ENCODE measurements around the gene SSU72.
"Not testable (repeated sequence)": the region's sequence is repeated elsewhere in the genome, so short reads cannot be mapped to it uniquely, and the experiment has no call there.

The SSU72 gene

DNA sequence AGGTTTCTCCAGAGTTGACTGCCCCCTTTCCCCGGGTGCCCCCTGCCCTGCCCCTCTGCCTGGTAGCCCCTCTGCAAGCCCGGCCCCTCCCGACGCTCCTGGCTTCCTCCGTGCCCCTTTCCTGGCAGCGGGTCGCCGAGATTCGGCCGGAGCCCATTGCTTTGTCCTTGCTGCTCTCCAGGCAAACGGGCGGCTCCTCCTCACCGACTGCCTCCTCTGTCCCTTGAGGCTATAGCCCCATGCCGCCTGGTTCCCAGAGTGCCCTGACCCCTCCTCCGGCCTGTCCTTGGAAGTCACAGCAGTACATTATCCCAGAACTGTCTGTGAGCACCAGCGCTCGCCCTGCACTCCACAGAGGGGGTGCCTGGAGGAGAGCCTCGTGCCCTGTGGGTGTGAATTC is 61.0 kb downstream of the SSU72 start:
- peaks cover 0 to 23% (median 11%) of the 10 kb centered on the region in 4 experiments for H3K36me3 ChIP-seq (ENCODE audit: control insufficient read depth in 4 of 4, insufficient read depth in 4 of 4, low read length in 3 of 4)
- H3K4me1 ChIP-seq (ENCODE audit: control extremely low read depth in 1 of 4, control insufficient read depth in 4 of 4, insufficient read depth in 4 of 4, low read length in 3 of 4), result peaks cover 2 to 21% (median 11%) of the 10 kb centered on the region in 4 experiments
- H3K27ac ChIP-seq (ENCODE audit: insufficient read depth in 1 of 2, low read depth in 1 of 2, low read length in 2 of 2, poor library complexity in 1 of 2, severe bottlenecking in 2 of 2); H3K9me3 ChIP-seq (ENCODE audit: control extremely low read depth in 1 of 5, control insufficient read depth in 4 of 5, insufficient read depth in 2 of 5, low read depth in 1 of 5, low read length in 4 of 5); CTCF ChIA-PET; POLR2A ChIA-PET; H3K4me3 ChIP-seq (ENCODE audit: control insufficient read depth in 1 of 7, extremely low read depth in 1 of 7, insufficient read depth in 4 of 7, low read depth in 2 of 7, low read length in 6 of 7); DNase-seq; H3K27me3 ChIP-seq (replicated peaks in 2 of 5; ENCODE audit: control insufficient read depth in 4 of 5, insufficient read depth in 5 of 5, low read length in 4 of 5): not testable (repeated sequence)
- 98% methylated on average over 8 of the region's 18 CpGs for WGBS (ENCODE audit: insufficient coverage)

DNA sequence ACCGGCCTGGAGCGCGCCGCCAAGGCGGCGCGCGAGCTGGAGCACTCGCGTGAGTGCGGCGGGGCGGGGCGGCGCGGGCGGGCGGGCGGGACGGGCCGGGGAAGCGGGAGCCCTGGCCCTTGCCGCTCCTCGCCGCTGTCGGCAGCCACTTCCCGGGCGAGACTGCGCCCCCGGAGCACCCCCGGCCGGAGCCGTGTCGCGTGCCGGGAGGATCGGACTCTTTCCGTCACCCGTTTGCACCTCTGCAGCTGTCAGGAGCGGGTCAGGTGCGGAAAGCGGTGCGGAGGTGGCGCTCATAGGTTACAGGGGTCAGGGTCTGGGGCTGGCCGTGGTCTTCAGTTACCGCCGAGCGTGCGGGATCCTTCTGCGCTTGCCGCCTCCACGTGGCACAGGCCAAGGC is 62.2 kb downstream of the SSU72 start:
- POLR2A ChIA-PET; H3K9me3 ChIP-seq (ENCODE audit: control extremely low read depth in 1 of 5, control insufficient read depth in 4 of 5, insufficient read depth in 2 of 5, low read depth in 1 of 5, low read length in 4 of 5); H3K27me3 ChIP-seq (replicated peaks in 2 of 5; ENCODE audit: control insufficient read depth in 4 of 5, insufficient read depth in 5 of 5, low read length in 4 of 5); CTCF ChIA-PET; H3K27ac ChIP-seq (ENCODE audit: insufficient read depth in 1 of 2, low read depth in 1 of 2, low read length in 2 of 2, poor library complexity in 1 of 2, severe bottlenecking in 2 of 2): not testable (repeated sequence)
- peaks cover 2 to 21% (median 11%) of the 10 kb centered on the region in 4 experiments for H3K4me1 ChIP-seq (ENCODE audit: control extremely low read depth in 1 of 4, control insufficient read depth in 4 of 4, insufficient read depth in 4 of 4, low read length in 3 of 4)
- H3K4me3 ChIP-seq (ENCODE audit: control insufficient read depth in 1 of 7, extremely low read depth in 1 of 7, insufficient read depth in 4 of 7, low read depth in 2 of 7, low read length in 6 of 7), result peak overlapping the region in 5 of 7 experiments; percentile 61 to 91 (median 88)
- peak in 1 of 3 donors; percentile 10 for DNase-seq
- 0% methylated on average over 11 of the region's 52 CpGs for WGBS (ENCODE audit: insufficient coverage)
- H3K36me3 ChIP-seq (ENCODE audit: control insufficient read depth in 4 of 4, insufficient read depth in 4 of 4, low read length in 3 of 4), result peaks cover 0 to 13% (median 4%) of the 10 kb centered on the region in 4 experiments

DNA sequence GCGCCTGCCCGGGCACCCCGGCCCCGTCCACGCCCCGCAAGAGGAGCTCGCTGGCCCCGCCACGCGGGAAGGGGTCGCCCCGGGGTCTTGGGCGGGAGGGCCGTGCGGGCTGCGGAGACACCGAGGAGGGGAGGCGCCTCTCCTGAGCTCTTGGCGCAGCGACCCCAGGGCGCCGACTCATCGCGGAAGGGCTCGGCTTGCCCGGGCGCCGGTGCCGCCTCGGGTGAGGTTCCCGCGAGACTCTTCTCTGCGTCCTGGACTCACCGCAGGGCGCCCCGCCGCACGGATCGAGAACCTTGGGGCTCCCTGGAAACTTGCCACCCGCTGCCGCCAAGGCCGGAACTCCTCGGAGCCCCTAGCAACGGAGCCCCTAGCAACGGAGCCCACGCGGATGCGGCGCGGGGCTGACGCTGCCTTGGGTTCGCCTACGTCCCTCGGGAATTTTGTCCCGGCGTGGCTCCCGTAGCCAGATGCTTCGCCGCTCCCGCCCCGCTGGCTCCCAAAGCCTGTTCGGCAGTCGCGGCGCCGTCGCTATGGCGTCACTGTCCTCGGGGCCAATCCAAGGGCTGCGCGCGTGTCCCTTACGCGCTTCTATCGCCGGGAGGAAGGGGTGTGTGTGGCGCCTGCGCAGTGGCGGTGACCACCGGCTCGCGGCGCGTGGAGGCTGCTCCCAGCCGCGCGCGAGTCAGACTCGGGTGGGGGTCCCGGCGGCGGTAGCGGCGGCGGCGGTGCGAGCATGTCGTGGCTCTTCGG is 63.0 kb downstream of the SSU72 start, which contains the start of gene ATAD3A:
Gene ATAD3A, plus strand, starts transcription at position 630 of the 753 bp plus-strand sequence. Its CDS starts 107 bp downstream, at position 737.
- ChIA-PET CTCF (no interaction called here), POLR2A (interaction anchor here (0.6 to 0.7 kb wide), 2 partner anchors 46 to 354 kb away, joined by 4 read pairs; no protein-coding TSS in a partner anchor)
- WGBS (ENCODE audit: insufficient coverage), result under 1% methylated on average over 85 of the region's 99 CpGs

DNA sequence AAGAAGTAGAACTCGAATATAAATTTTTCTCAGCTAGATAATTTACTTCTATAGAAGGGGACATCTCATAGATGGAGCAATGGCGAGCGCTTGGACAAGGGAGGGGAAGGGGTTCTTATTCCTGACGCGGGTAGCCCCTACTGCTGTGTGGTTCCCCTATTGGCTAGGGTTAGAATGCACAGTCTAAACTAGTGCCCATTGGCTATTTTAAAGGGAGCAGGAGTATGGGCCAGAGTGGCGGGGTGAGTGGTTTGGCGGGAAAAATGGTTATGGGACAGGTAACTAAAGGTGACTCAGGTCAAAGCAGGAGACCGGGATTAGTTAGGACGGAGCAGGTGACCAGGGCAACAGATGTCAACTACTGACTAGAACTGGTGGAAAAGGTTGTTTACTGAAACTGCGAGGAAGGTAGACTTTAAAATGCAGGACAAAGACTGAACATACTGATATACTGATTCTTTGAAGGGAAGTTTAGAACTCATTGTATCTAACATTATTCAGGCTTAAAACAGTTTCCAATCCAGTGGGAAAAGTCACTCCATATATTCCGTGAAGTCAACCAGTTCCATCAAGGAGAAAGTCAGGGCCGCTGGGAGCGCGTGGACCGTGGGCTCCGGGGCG is 63.6 kb downstream of the SSU72 start:
- peak; percentile 20 to 46 (median 35) for DNase-seq
- H3K4me3 ChIP-seq (ENCODE audit: control insufficient read depth in 1 of 7, extremely low read depth in 1 of 7, insufficient read depth in 4 of 7, low read depth in 2 of 7, low read length in 6 of 7), result peak overlapping the region; percentile 66 to 91 (median 87)
- H3K9me3 ChIP-seq (ENCODE audit: control extremely low read depth in 1 of 5, control insufficient read depth in 4 of 5, insufficient read depth in 2 of 5, low read depth in 1 of 5, low read length in 4 of 5), result peaks cover 0 to 4% (median 0%) of the 10 kb centered on the region in 5 experiments
- peaks cover 0 to 7% (median 1%) of the 10 kb centered on the region in 4 experiments for H3K36me3 ChIP-seq (ENCODE audit: control insufficient read depth in 4 of 4, insufficient read depth in 4 of 4, low read length in 3 of 4)
- peak overlapping the region; percentile 90 to 93 for H3K27ac ChIP-seq (ENCODE audit: insufficient read depth in 1 of 2, low read depth in 1 of 2, low read length in 2 of 2, poor library complexity in 1 of 2, severe bottlenecking in 2 of 2)
- peaks cover 2 to 21% (median 11%) of the 10 kb centered on the region in 4 experiments for H3K4me1 ChIP-seq (ENCODE audit: control extremely low read depth in 1 of 4, control insufficient read depth in 4 of 4, insufficient read depth in 4 of 4, low read length in 3 of 4)
- H3K27me3 ChIP-seq (replicated peaks in 2 of 5; ENCODE audit: control insufficient read depth in 4 of 5, insufficient read depth in 5 of 5, low read length in 4 of 5), result no peaks in the 10 kb centered on the region
- ChIA-PET POLR2A (interaction anchor here (0.6 to 0.7 kb wide), 2 partner anchors 45 to 354 kb away, joined by 4 read pairs; no protein-coding TSS in a partner anchor), CTCF (interaction anchor here (0.6 kb wide), 1 partner anchor 12 kb away, joined by 3 read pairs; no protein-coding TSS in a partner anchor)
- WGBS (ENCODE audit: insufficient coverage), result 6% methylated on average over 13 of the region's 17 CpGs

More for the DNA sequence above, 63.0 kb downstream of the SSU72 start, which contains the start of gene ATAD3A:
- Histone ChIP-seq H3K9me3 (ENCODE audit: control extremely low read depth in 1 of 5, control insufficient read depth in 4 of 5, insufficient read depth in 2 of 5, low read depth in 1 of 5, low read length in 4 of 5) (peaks cover 0 to 4% (median 0%) of the 10 kb centered on the region in 5 experiments), H3K4me1 (ENCODE audit: control extremely low read depth in 1 of 4, control insufficient read depth in 4 of 4, insufficient read depth in 4 of 4, low read length in 3 of 4) (peaks cover 2 to 21% (median 11%) of the 10 kb centered on the region in 4 experiments), H3K4me3 (ENCODE audit: control insufficient read depth in 1 of 7, extremely low read depth in 1 of 7, insufficient read depth in 4 of 7, low read depth in 2 of 7, low read length in 6 of 7) (peak within 1 kb of the TSS; percentile 66 to 91 (median 87)), H3K27ac (ENCODE audit: insufficient read depth in 1 of 2, low read depth in 1 of 2, low read length in 2 of 2, poor library complexity in 1 of 2, severe bottlenecking in 2 of 2) (peak within 1 kb of the TSS; percentile 90 to 93), H3K36me3 (ENCODE audit: control insufficient read depth in 4 of 4, insufficient read depth in 4 of 4, low read length in 3 of 4) (peaks cover 0 to 9% (median 2%) of the 10 kb centered on the region in 4 experiments), H3K27me3 (replicated peaks in 2 of 5; ENCODE audit: control insufficient read depth in 4 of 5, insufficient read depth in 5 of 5, low read length in 4 of 5) (no peaks in the 10 kb centered on the region)
- peak; percentile 98 to 99 (median 98) for DNase-seq

DNA sequence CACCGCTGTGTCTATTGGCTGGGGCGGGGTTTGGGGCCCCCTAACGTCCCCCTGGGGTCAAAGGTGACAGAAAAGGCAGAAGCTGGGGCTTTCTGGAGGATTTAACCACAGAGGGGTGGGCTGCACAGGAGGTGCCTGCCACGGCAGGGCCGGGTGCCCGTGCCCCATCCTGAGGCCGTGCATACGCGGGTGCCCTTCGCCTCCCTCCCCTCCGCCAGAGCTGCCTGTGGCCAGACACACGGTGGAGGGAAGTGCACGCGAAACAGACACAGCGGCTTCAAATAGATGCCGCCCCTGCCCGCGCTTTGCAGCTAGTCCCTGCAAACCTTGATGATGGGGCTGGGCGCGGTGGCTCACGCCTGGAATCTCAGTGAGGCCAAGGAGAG is 65.2 kb downstream of the SSU72 start:
- 93% methylated on average over 3 of the region's 21 CpGs for WGBS (ENCODE audit: insufficient coverage)
- CTCF ChIA-PET, result not testable (repeated sequence)

DNA sequence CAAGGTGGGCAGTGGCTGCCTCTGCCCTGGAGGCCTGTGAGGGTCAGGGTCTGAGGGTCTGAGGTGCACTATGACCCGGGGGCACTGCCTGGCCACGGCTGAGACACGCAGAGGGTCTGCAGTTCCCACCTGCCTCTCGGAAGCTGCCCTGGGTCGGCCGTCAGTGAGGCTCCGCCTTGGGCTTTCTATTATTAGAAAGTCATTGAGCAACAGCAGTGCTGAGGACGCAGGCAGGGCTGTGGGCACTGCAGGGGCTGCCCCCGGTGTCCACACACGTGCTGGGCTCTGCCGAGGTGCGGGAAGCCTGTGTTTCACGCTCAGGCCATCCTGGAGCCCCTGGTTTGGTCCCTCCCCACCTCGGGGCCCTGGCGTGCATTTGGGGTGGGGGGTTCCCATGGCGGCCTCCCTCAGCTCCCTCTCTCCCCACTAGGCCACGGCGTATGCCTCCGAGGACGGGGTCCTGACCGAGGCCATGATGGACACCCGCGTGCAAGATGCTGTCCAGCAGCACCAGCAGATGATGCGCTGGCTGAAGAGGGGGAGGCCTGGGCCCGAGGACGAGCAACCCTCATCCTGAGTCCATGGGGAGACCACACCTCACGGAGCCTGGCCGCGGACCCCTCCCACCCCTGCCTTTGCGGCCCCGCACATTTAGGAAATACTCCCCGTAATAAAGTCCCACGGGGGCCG is 65.7 kb downstream of the SSU72 start:
- H3K4me3 ChIP-seq (ENCODE audit: control insufficient read depth in 1 of 7, extremely low read depth in 1 of 7, insufficient read depth in 4 of 7, low read depth in 2 of 7, low read length in 6 of 7); H3K27me3 ChIP-seq (replicated peaks in 2 of 5; ENCODE audit: control insufficient read depth in 4 of 5, insufficient read depth in 5 of 5, low read length in 4 of 5); DNase-seq; POLR2A ChIA-PET; CTCF ChIA-PET; H3K36me3 ChIP-seq (ENCODE audit: control insufficient read depth in 4 of 4, insufficient read depth in 4 of 4, low read length in 3 of 4); H3K9me3 ChIP-seq (ENCODE audit: control extremely low read depth in 1 of 5, control insufficient read depth in 4 of 5, insufficient read depth in 2 of 5, low read depth in 1 of 5, low read length in 4 of 5); H3K27ac ChIP-seq (ENCODE audit: insufficient read depth in 1 of 2, low read depth in 1 of 2, low read length in 2 of 2, poor library complexity in 1 of 2, severe bottlenecking in 2 of 2): not testable (repeated sequence)
- 89% methylated on average over 9 of the region's 34 CpGs for WGBS (ENCODE audit: insufficient coverage)
- peaks cover 2 to 22% (median 10%) of the 10 kb centered on the region in 4 experiments for H3K4me1 ChIP-seq (ENCODE audit: control extremely low read depth in 1 of 4, control insufficient read depth in 4 of 4, insufficient read depth in 4 of 4, low read length in 3 of 4)

More for the DNA sequence above, 65.2 kb downstream of the SSU72 start:
- not testable (repeated sequence) for H3K4me3 ChIP-seq (ENCODE audit: control insufficient read depth in 1 of 7, extremely low read depth in 1 of 7, insufficient read depth in 4 of 7, low read depth in 2 of 7, low read length in 6 of 7); H3K27ac ChIP-seq (ENCODE audit: insufficient read depth in 1 of 2, low read depth in 1 of 2, low read length in 2 of 2, poor library complexity in 1 of 2, severe bottlenecking in 2 of 2); H3K36me3 ChIP-seq (ENCODE audit: control insufficient read depth in 4 of 4, insufficient read depth in 4 of 4, low read length in 3 of 4); H3K9me3 ChIP-seq (ENCODE audit: control extremely low read depth in 1 of 5, control insufficient read depth in 4 of 5, insufficient read depth in 2 of 5, low read depth in 1 of 5, low read length in 4 of 5); H3K27me3 ChIP-seq (replicated peaks in 2 of 5; ENCODE audit: control insufficient read depth in 4 of 5, insufficient read depth in 5 of 5, low read length in 4 of 5)
- peak in 2 of 3 donors; percentile 12 to 28 for DNase-seq
- POLR2A ChIA-PET, result interaction anchor here (0.7 kb wide), 1 partner anchor 75 kb away, joined by 3 read pairs; no protein-coding TSS in a partner anchor
- H3K4me1 ChIP-seq (ENCODE audit: control extremely low read depth in 1 of 4, control insufficient read depth in 4 of 4, insufficient read depth in 4 of 4, low read length in 3 of 4), result peaks cover 2 to 26% (median 12%) of the 10 kb centered on the region in 4 experiments
